Panc1 (cell line): Measurements from ENCODE around the gene FNIP2. TPM values are rescaled to one million over a fixed set of nuclear protein-coding genes. Genes with fewer than 3 reads are reported as not detected.
"Not testable (repeated sequence)": the region's sequence is repeated elsewhere in the genome, so short reads cannot be mapped to it uniquely, and the experiment has no call there.

Source experiments
- ATAC-seq: fragments of 200-7000 bp; cut with Tn5 transposase; 2 replicates; pipeline ENCODE4 v1.9.1; 2020; ENCODE audit warnings: mild to moderate bottlenecking, moderate library complexity
- BruUV-seq: library from RNA; stranded (reverse); fragments of 400-500 nt; replicated peaks from 2 replicates; lab custom pipeline; 2021; lab: Mats Ljungman, UMichigan
- CTCF ChIA-PET: fragments of 300-600 bp; sonication (Branson Sonifier 250); formaldehyde crosslinking; loops from one replicate; lab custom pipeline; 2022; ENCODE audit warnings: antibody characterized with exemption; lab: Charles Lee
- POLR2A ChIA-PET: fragments of 300-600 bp; sonication (Branson Sonifier 250); formaldehyde crosslinking; loops from one replicate; lab custom pipeline; 2022; ENCODE audit warnings: antibody characterized with exemption; lab: Charles Lee
- DNase-seq: peaks from one replicate; pipeline ENCODE4 v3.0.0-alpha.2; 2010; ENCODE audit warnings: low read depth, low spot score
- H3K27ac ChIP-seq: 2 replicates; pipeline ENCODE4 v1.5.1; 2011; ENCODE audit warnings: mild to moderate bottlenecking, low read length, inconsistent platforms
- H3K27me3 ChIP-seq: fragments of 200-500 bp; sonication (Bioruptor generic); 2 replicates; pipeline ENCODE4 v1.6.0; 2014; ENCODE audit warnings: low read length, inconsistent platforms; ENCODE audit not compliant: control insufficient read depth, insufficient read depth
- H3K36me3 ChIP-seq: fragments of 200-500 bp; sonication (Bioruptor generic); 2 replicates; pipeline ENCODE4 v1.5.1; 2014; ENCODE audit warnings: inconsistent platforms, mild to moderate bottlenecking, low read length, moderate library complexity; ENCODE audit not compliant: control insufficient read depth, insufficient read depth
- H3K4me1 ChIP-seq: 2 replicates; pipeline ENCODE4 v1.5.1; 2011; ENCODE audit warnings: inconsistent platforms, mild to moderate bottlenecking, low read length, moderate library complexity; ENCODE audit not compliant: control insufficient read depth, insufficient read depth
- H3K4me3 ChIP-seq, 2 experiments: 2 replicates each; pipeline ENCODE4 v1.5.1; 2011 to 2012; ENCODE audit warnings: low read depth in 2 of 2, low read length in 2 of 2, mild to moderate bottlenecking in 2 of 2, inconsistent platforms in 1 of 2, moderate library complexity in 1 of 2
- H3K9me3 ChIP-seq: fragments of 200-500 bp; sonication (Bioruptor generic); 2 replicates; pipeline ENCODE4 v1.5.1; 2014; ENCODE audit warnings: low read depth, mild to moderate bottlenecking, inconsistent platforms, low read length, moderate library complexity; ENCODE audit not compliant: control insufficient read depth, insufficient read depth
- POLR2AphosphoS5 ChIP-seq: IDR thresholded peaks from 2 replicates; pipeline ENCODE4 v1.6.1; 2012; ENCODE audit warnings: mild to moderate bottlenecking, low read depth, low read length, moderate library complexity
- REST ChIP-seq, 2 experiments: IDR thresholded peaks; 2 replicates each; pipeline ENCODE4 v1.6.1; 2011 to 2012; ENCODE audit warnings: low read depth in 2 of 2, control low read depth in 1 of 2, low read length in 1 of 2, mild to moderate bottlenecking in 1 of 2, moderate library complexity in 1 of 2; ENCODE audit not compliant: insufficient read depth in 1 of 2
- SIN3A ChIP-seq: IDR thresholded peaks from 2 replicates; pipeline ENCODE4 v1.6.1; 2012; ENCODE audit warnings: low read depth, mild to moderate bottlenecking, low read length, moderate library complexity, borderline replicate concordance; ENCODE audit not compliant: insufficient read depth
- TCF7L2 ChIP-seq: IDR thresholded peaks from 2 replicates; pipeline ENCODE4 v1.6.1; 2011; ENCODE audit warnings: mild to moderate bottlenecking, low read depth, low read length, inconsistent platforms
- in situ Hi-C: cut with HindIII; loops from 2 replicates; pipeline ENCODE4 v1.10.0; 2016; ENCODE audit warnings: low sequenced_read_pairs, low pct_unique_long_range_greater_than_20kb
- intact Hi-C: fragments of 100-400 bp; cut with micrococcal nuclease; formaldehyde crosslinking; loops from one replicate; pipeline ENCODE4 v1.10.0; 2022; ENCODE audit not compliant: unreplicated experiment
- total RNA-seq: library from RNA; stranded (reverse); gene quantifications from one replicate; pipeline ENCODE4 v1.2.1, GENCODE V29; 2021; ENCODE audit not compliant: unreplicated experiment
- TF ChIP-seq, protein P1 (sequence below): fragments of 450-650 bp; IDR thresholded peaks from 2 replicates; pipeline ENCODE4 v1.5.1; 2017; ENCODE audit warnings: mild to moderate bottlenecking

Gene FNIP2
- total RNA-seq, 1 experiment from 2014 or later: 17.7 TPM

DNA sequence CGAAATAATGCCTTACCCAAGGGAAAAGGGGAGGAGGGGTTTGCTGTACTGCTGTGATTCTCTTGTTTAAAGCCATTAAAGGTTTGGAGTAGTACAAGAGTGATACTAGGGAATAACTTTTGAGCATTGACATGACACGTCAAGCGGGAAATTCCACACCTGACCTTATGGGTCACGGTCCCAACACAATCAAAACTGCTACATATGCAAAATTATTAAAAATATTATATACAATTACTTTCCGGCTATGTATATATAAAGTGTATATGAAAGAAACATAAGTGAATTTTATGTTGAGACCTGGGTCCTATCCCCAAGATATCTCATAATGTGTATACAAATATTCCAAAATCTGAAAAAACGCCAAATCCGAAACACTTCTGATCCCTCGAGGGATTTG is 21.0 kb downstream of the FNIP2 start:
- Histone ChIP-seq H3K9me3 (no peaks in the 10 kb centered on the region), H3K27ac (no peak overlapping the region), H3K4me3 (no peak overlapping the region), H3K36me3 (no peaks in the 10 kb centered on the region), H3K4me1 (peaks cover 40% of the 10 kb centered on the region), H3K27me3 (no peaks in the 10 kb centered on the region)
- DNase-seq: no peak
- BruUV-seq: no TSS peak
- intact Hi-C loops (no loop called here), in situ Hi-C loops (no loop called here)
- ChIA-PET CTCF (no interaction called here), POLR2A (no interaction called here)
- ATAC-seq: no peak
- TF ChIP-seq SIN3A: no peak
- TF ChIP-seq POLR2AphosphoS5: no peak
- TF ChIP-seq, protein P1, sequence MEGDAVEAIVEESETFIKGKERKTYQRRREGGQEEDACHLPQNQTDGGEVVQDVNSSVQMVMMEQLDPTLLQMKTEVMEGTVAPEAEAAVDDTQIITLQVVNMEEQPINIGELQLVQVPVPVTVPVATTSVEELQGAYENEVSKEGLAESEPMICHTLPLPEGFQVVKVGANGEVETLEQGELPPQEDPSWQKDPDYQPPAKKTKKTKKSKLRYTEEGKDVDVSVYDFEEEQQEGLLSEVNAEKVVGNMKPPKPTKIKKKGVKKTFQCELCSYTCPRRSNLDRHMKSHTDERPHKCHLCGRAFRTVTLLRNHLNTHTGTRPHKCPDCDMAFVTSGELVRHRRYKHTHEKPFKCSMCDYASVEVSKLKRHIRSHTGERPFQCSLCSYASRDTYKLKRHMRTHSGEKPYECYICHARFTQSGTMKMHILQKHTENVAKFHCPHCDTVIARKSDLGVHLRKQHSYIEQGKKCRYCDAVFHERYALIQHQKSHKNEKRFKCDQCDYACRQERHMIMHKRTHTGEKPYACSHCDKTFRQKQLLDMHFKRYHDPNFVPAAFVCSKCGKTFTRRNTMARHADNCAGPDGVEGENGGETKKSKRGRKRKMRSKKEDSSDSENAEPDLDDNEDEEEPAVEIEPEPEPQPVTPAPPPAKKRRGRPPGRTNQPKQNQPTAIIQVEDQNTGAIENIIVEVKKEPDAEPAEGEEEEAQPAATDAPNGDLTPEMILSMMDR: no peak
- no peak for TF ChIP-seq TCF7L2
- TF ChIP-seq REST (IDR thresholded peaks at IDR 0.05; ENCODE audit: insufficient read depth in 1 of 2, low read depth in 2 of 2, low read length in 1 of 2): no peak

DNA sequence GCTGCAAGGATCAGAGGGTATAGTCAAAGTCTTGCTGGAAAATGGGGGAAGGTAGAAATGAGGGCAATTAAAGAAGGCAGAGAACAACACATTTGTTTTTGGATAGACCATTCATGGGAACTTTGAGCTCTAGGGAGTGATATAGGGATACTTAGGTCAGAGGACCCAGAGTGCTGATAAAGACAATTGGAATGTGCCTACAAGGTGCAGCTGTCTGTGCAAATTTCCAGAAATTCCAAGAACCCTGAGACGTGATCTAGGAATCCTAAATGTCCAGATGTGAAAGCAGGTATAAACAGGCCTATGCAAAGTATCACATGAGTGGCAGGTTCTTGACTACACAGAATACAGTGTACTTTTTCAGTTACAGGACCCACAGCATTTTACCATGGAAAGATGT is 24.2 kb downstream of the FNIP2 start:
- DNase-seq: no peak
- CTCF ChIA-PET: no interaction called here
- no peaks in the 10 kb centered on the region for H3K27me3 ChIP-seq
- no peaks in the 10 kb centered on the region for H3K9me3 ChIP-seq
- H3K4me3 ChIP-seq: no peak overlapping the region
- in situ Hi-C loops (no loop called here), intact Hi-C loops (no loop called here)
- no TSS peak for BruUV-seq
- ATAC-seq: no peak
- POLR2A ChIA-PET: no interaction called here
- H3K27ac ChIP-seq: no peak overlapping the region
- TF ChIP-seq POLR2AphosphoS5: no peak
- TF ChIP-seq REST (IDR thresholded peaks at IDR 0.05; ENCODE audit: insufficient read depth in 1 of 2, low read depth in 2 of 2, low read length in 1 of 2): no peak
- no peak for TF ChIP-seq SIN3A
- TF ChIP-seq, protein P1: no peak
- no peak for TF ChIP-seq TCF7L2
- peaks cover 19% of the 10 kb centered on the region for H3K4me1 ChIP-seq
- H3K36me3 ChIP-seq: no peaks in the 10 kb centered on the region

- CTCF ChIA-PET, ATAC-seq, BruUV-seq, in situ Hi-C loops, DNase-seq, POLR2A ChIA-PET, H3K27ac ChIP-seq, H3K36me3 ChIP-seq, intact Hi-C loops, H3K27me3 ChIP-seq, H3K9me3 ChIP-seq, H3K4me3 ChIP-seq: not testable (repeated sequence)
- peaks cover 16% of the 10 kb centered on the region for H3K4me1 ChIP-seq
Observed at GRCh38 chr4:158793430-158793829, 24.6 kb downstream of the FNIP2 start.
